KMS-11 (cell line): ENCODE data around the gene ADAM12.
"Not testable (repeated sequence)": the region's sequence is repeated elsewhere in the genome, so short reads cannot be mapped to it uniquely, and the experiment has no call there.

Experiments used
- H2AFZ ChIP-seq: fragments of 200-600 bp; sonication (generic); 2 replicates; pipeline ENCODE4 v1.6.1; 2016; ENCODE audit warnings: antibody characterized with exemption, mixed run types, low read depth
- H3K27ac ChIP-seq: fragments of 200-600 bp; sonication (generic); 2 replicates; pipeline ENCODE4 v1.6.1; 2016; ENCODE audit warnings: mild to moderate bottlenecking, mixed run types
- H3K27me3 ChIP-seq: fragments of 200-600 bp; sonication (generic); 2 replicates; pipeline ENCODE4 v1.6.1; 2017; ENCODE audit warnings: mild to moderate bottlenecking, low read depth, mixed run types, moderate library complexity; ENCODE audit not compliant: insufficient read depth
- H3K36me3 ChIP-seq: fragments of 200-600 bp; sonication (generic); 2 replicates; pipeline ENCODE4 v1.6.1; 2017; ENCODE audit warnings: mild to moderate bottlenecking, mixed run types; ENCODE audit not compliant: insufficient read depth
- H3K4me1 ChIP-seq: fragments of 200-600 bp; sonication (generic); 2 replicates; pipeline ENCODE4 v1.6.1; 2016; ENCODE audit warnings: mild to moderate bottlenecking, low read depth, mixed run types; ENCODE audit not compliant: poor library complexity, severe bottlenecking
- H3K4me2 ChIP-seq: fragments of 200-600 bp; sonication (generic); 2 replicates; pipeline ENCODE4 v1.7.0; 2016; ENCODE audit warnings: mild to moderate bottlenecking, mixed run types
- H3K4me3 ChIP-seq: fragments of 200-600 bp; sonication (generic); IDR thresholded peaks from 2 replicates; pipeline ENCODE4 v1.6.1; 2017; ENCODE audit warnings: low read depth, low read length, mixed read lengths; ENCODE audit not compliant: insufficient read depth
- H3K79me2 ChIP-seq: fragments of 200-600 bp; sonication (generic); 2 replicates; pipeline ENCODE4 v1.6.1; 2016; ENCODE audit warnings: low read depth, mixed run types; ENCODE audit not compliant: insufficient read depth
- H3K9ac ChIP-seq: fragments of 200-600 bp; sonication (generic); 2 replicates; pipeline ENCODE4 v1.6.1; 2016; ENCODE audit warnings: mild to moderate bottlenecking, mixed run types
- H4K20me1 ChIP-seq: fragments of 200-600 bp; sonication (generic); 2 replicates; pipeline ENCODE4 v1.6.1; 2016; ENCODE audit warnings: mild to moderate bottlenecking, mixed run types; ENCODE audit not compliant: insufficient read depth
- CTCF ChIP-seq: fragments of 200-600 bp; sonication (generic); conservative IDR thresholded peaks from 2 replicates; pipeline ENCODE4 v1.6.1; 2017; ENCODE audit warnings: low read depth, mild to moderate bottlenecking, antibody characterized with exemption, low read length, moderate library complexity, mixed read lengths

Gene ADAM12

DNA sequence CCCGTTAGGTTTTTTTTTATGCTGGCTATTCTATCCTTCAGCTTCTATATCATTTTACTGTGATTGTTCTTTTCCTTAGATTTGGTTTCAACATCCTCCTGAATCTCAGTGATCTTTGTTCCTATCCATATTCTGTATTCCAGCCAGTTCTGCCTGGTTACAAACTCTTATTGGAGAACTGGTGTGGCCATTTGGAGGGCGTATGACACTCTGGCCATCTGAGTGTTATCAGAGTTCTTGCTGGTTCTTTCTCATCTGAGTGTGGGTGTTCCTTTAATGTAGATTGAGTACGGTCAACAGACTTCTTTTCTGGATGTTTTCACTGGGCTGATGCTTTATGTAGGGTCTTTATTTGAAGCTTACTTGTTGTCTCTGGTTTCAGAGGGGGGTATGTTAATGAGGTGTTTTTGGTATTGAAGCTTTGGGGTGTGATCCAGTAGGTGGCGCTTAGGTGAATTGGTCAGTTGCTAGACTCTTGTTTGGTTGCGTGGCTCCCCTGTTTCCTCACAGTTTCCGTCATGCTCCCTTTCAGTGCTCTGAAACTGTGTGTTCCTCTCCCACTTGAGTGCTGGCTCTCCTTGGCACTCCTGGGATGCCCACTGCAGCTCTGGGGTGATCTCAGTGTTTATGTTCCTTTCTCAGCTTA is 411.2 kb downstream of the ADAM12 start:
- no peak overlapping the region for H2AFZ ChIP-seq
- no peaks in the 10 kb centered on the region for H3K27me3 ChIP-seq
- no peak for TF ChIP-seq CTCF

GRCh38 chr10:125970077-125970630 is 418.1 kb downstream of the ADAM12 start:
- not testable (repeated sequence) for H4K20me1 ChIP-seq, H3K4me2 ChIP-seq, H3K27ac ChIP-seq, H3K27me3 ChIP-seq, H3K9ac ChIP-seq, H3K79me2 ChIP-seq, H2AFZ ChIP-seq, H3K4me3 ChIP-seq, H3K4me1 ChIP-seq, H3K36me3 ChIP-seq

More for the DNA sequence above, 411.2 kb downstream of the ADAM12 start:
- H3K79me2 ChIP-seq = no peaks in the 10 kb centered on the region
- H4K20me1 ChIP-seq = no peaks in the 10 kb centered on the region
- H3K4me3 ChIP-seq = no peak overlapping the region
- no peak overlapping the region for H3K4me2 ChIP-seq
- H3K9ac ChIP-seq = no peak overlapping the region
- H3K4me1 ChIP-seq = no peaks in the 10 kb centered on the region
- H3K27ac ChIP-seq = no peak overlapping the region
- no peaks in the 10 kb centered on the region for H3K36me3 ChIP-seq

- H3K79me2 ChIP-seq = no peaks in the 10 kb centered on the region
- no peaks in the 10 kb centered on the region; the same call in 1 of the 2 replicates for H3K36me3 ChIP-seq
- no peaks in the 10 kb centered on the region for H4K20me1 ChIP-seq
- H3K4me3 ChIP-seq = no peak overlapping the region
- H3K27ac ChIP-seq = no peak overlapping the region
- no peaks in the 10 kb centered on the region for H3K27me3 ChIP-seq
- H2AFZ ChIP-seq = no peak overlapping the region
- no peak overlapping the region for H3K4me2 ChIP-seq
- TF ChIP-seq CTCF = no peak
- H3K9ac ChIP-seq = no peak overlapping the region
- H3K4me1 ChIP-seq = no peaks in the 10 kb centered on the region
Observed at GRCh38 chr10:125967533-125967932, 420.7 kb downstream of the ADAM12 start.

DNA sequence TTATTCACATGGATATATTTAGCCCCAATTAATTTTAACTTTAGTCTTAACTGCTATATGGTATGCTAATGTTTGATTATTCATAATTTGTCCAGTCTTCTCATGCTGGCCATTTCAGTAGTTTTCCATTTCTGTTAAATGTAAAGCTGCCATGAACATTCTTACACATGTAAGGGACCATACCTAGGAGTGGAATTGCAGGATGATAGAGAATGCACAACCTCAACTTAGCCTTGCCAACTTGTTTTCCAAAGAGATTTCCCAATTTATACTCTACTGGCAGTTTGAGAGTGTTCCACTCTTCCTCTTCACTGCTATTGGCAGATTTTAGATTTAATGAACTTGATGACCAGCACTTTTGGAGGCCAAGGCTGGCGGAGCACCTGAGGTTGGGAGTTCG is 423.7 kb downstream of the ADAM12 start:
- Histone ChIP-seq H3K4me1 (no peaks in the 10 kb centered on the region), H3K27ac (no peak overlapping the region), H3K4me3 (no peak overlapping the region), H3K4me2 (no peak overlapping the region), H3K9ac (no peak overlapping the region), H3K36me3 (no peaks in the 10 kb centered on the region; the same call in 1 of the 2 replicates), H4K20me1 (no peaks in the 10 kb centered on the region), H2AFZ (no peak overlapping the region), H3K79me2 (no peaks in the 10 kb centered on the region), H3K27me3 (no peaks in the 10 kb centered on the region)
- no peak for TF ChIP-seq CTCF
